LNCaP clone FGC (cell line): Measurements from ENCODE around the gene INO80E.

Experiments used
- DNase-seq: peaks from one replicate; pipeline ENCODE4 v3.0.0-alpha.2; 2011; ENCODE audit warnings: low read depth
- H3K4me3 ChIP-seq: 2 replicates; pipeline ENCODE4 v1.5.1; 2011; ENCODE audit warnings: mild to moderate bottlenecking, low read depth, low read length, control low read depth
- CTCF ChIP-seq: IDR thresholded peaks from 2 replicates; pipeline ENCODE4 v1.5.1; 2012; ENCODE audit warnings: mild to moderate bottlenecking; ENCODE audit not compliant: control insufficient read depth, insufficient read depth; ENCODE audit errors: extremely low read depth

INO80E gene

GRCh38 chr16:29972500-29972899 lies 23.5 kb upstream of the INO80E start:
- TF ChIP-seq CTCF = no peak
- H3K4me3 ChIP-seq = no peak overlapping the region
- DNase-seq = no peak

GRCh38 chr16:29972992-29973383 lies 23.1 kb upstream of the INO80E start:
- H3K4me3 ChIP-seq = no peak overlapping the region
- no peak for DNase-seq
- no peak for TF ChIP-seq CTCF

GRCh38 chr16:29973384-29974246 lies 22.4 kb upstream of the INO80E start, which contains the start of gene TAOK2:
Gene TAOK2, plus strand, starts transcription at chr16:29973868. Its CDS starts 3,905 bp downstream, at chr16:29977773.
- H3K4me3 ChIP-seq = peak within 1 kb of the TSS; percentile 97
- TF ChIP-seq CTCF = no peak
- peak; percentile 94 for DNase-seq

- H3K4me3 ChIP-seq = peak overlapping the region; percentile 97
- no peak for TF ChIP-seq CTCF
- DNase-seq = no peak
Measured at GRCh38 chr16:29974291-29975133, 21.5 kb upstream of the INO80E start.

- TF ChIP-seq CTCF = no peak
- DNase-seq = no peak
- H3K4me3 ChIP-seq = peak overlapping the region; percentile 97
Measured at GRCh38 chr16:29975134-29975538, 20.9 kb upstream of the INO80E start.

GRCh38 chr16:29975811-29976511 lies 20.1 kb upstream of the INO80E start:
- DNase-seq = no peak
- H3K4me3 ChIP-seq = peak overlapping the region; percentile 97
- no peak for TF ChIP-seq CTCF
